Esophagus mucosa (tissue), 1 donor: ENCODE data around the gene NCOR1. TPM values are rescaled to one million over a fixed set of nuclear protein-coding genes. Genes with fewer than 3 reads are reported as not detected.

ENCODE experiments used
- ATAC-seq: fragments of 200-7000 bp; cut with Tn5 transposase; one replicate; pipeline ENCODE4 v1.9.1; 2020
- total RNA-seq: library from RNA; stranded (reverse); gene quantifications from one replicate; pipeline ENCODE4 v1.2.4, GENCODE V29; 2023
- donor health status: DM: yes; HTN: yes; CAD: no.

Gene NCOR1
- total RNA-seq, 1 donor from 2014 or later, result 71.0 TPM

DNA sequence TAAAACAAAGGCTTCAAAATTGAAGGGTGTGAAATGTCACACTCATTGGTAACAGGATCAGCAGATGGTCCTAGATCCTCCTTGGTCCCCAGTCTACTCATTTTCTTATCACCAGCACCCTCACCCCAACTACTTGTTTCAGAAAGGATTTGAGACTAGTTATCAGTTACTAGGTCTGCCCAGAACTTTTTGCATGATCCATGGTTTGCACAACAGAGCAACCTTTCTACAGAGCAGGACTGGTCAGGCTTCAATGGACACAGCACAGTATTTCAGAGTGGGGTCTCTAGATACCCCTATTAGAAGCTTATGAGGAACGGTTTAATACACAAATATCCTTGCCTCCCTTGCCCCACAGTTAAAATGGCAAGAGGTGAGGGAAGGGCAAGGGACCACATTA lies 190.1 kb downstream of the NCOR1 start:
- ATAC-seq, result no peak

DNA sequence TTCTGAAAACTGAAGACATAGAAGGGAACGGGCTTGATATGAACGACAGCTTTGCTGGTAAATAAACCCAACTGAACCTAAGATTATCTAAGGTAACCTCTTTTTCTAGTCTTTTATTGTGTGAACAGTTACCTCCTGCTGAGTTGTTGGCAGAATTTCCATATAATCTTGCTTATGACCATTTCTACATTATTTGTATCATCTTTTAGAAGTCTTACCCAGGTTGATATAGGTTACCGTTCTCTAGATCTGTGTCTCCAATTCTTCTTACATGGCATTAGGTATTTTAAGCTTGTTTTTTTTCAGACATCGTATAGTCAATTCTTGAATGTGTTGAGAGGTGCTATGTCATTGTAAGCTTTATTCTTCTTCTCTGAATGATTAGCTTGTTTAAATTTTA lies 191.5 kb downstream of the NCOR1 start:
- no peak for ATAC-seq

- no peak for ATAC-seq
Measured at GRCh38 chr17:16019347-16019746, 196.0 kb downstream of the NCOR1 start.

DNA sequence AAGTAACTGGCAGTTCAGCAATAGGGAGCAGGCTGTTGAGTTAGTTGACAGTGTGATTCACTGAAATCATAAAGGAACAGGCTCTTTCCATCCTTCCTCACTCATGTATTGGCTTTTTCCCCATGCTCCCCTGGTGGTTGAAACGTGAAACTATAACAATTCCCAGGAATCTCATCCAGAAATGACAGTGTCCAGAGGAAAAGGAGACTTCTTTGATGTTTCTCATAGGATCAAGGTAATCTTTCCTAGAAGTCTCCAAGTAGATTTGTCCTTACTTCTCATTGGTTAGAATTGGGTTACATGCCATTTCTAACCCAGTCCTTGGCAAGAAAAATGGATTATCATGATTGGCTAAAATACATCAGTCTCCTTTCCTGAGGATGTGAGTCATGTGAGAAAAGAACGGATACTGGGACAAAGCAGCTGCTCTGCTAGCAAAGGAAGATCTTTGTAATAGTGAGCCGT lies 201.4 kb downstream of the NCOR1 start:
- peak; percentile 39 for ATAC-seq

DNA sequence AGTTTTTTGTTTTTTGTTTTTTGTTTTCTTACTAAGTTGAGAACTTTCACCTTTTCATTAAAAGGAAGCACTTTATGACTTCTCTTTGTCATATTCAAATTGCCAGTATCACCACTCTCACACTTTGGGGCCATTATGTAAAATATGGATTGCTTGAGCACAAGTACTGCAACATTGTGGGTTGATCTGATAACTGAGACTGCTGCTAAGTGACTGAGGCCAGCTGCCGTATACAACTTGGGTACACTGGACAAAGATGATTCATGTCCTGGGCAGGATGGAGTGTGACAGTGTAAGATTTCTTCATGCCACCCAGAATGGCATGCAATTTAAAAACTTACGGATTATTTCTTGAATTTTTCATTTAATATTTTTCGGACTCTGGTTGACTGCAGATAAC lies 207.9 kb downstream of the NCOR1 start:
- ATAC-seq, result no peak

DNA sequence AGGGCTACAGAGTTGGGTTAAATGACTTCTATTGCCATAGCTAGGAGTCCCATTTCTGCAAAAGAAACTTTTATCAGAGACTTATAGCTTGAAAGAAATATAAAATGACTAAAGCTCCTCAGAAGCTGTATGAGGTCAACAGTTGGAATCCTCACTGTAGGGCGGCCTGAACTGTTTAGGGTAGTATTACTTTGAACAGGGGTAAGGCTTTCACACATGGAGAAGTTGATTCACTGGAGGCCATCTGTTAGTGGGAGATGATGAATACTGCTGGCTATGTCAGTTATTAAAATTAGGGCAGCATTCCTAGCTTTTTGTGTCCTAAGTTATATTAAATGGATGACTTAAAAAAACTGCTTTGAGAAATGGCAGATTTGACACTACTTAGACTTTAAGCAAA lies 209.7 kb downstream of the NCOR1 start:
- no peak for ATAC-seq

GRCh38 chr17:16003841-16004240 lies 211.5 kb downstream of the NCOR1 start:
- no peak for ATAC-seq

DNA sequence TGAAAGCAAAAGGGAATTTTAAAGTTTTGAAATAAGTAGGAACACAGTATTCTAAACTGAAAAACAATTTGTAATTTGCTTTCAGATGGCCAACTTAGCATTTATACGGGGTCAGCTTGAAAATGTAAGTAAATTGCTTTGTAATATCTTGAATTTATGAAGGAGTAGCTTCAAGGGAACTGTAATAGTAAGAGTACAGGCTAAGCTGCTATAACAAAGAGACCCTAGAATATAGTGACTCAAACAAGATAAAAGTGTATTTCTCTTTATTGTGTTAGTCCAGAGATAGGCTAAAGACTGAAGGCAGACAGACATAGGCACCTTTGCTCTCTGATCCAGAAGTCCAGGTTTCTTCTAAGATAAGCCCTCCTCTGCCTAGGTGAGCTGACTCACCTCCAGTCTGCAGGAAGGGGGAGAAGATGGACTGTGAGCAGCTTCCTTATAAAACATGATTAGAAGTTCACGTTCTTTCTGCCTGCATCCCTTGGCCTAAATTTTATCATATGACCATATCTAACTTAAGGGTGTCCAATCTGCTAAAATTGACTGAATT lies 212.6 kb downstream of the NCOR1 start:
- ATAC-seq, result no peak

DNA sequence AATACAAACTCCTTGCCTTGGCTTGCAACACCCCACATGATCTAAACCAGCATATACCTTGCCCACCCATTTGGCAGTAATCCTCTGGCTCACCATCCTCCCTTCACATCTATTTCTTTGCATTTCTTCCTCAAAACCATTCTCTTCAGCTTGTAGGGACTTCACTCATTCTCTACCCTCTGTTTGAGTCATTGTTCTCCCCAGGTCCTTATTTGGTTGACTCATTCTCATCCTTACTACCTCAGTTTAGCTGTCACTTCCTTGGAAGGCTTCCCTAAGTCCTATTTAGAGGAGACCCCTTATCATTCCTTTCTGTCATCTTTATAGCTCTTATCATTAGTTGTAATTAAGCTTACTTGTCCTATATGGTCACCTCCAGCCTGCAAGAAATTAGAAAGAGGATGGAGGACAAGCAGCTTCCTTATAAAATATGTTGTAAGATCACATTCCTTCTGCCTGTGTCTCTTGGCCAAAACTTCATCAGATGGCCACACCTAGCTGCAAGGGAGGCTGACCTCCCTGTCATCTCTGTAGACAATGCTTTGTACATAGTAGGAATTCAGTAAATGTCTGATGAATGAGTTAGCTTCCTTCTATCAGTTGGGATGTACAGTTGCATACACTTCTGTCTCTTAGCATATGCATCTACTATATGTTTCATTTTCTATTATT lies 214.0 kb downstream of the NCOR1 start:
- no peak for ATAC-seq

- ATAC-seq, result peak; percentile 63
Measured at GRCh38 chr17:15999974-16000827, 215.1 kb downstream of the NCOR1 start.

DNA sequence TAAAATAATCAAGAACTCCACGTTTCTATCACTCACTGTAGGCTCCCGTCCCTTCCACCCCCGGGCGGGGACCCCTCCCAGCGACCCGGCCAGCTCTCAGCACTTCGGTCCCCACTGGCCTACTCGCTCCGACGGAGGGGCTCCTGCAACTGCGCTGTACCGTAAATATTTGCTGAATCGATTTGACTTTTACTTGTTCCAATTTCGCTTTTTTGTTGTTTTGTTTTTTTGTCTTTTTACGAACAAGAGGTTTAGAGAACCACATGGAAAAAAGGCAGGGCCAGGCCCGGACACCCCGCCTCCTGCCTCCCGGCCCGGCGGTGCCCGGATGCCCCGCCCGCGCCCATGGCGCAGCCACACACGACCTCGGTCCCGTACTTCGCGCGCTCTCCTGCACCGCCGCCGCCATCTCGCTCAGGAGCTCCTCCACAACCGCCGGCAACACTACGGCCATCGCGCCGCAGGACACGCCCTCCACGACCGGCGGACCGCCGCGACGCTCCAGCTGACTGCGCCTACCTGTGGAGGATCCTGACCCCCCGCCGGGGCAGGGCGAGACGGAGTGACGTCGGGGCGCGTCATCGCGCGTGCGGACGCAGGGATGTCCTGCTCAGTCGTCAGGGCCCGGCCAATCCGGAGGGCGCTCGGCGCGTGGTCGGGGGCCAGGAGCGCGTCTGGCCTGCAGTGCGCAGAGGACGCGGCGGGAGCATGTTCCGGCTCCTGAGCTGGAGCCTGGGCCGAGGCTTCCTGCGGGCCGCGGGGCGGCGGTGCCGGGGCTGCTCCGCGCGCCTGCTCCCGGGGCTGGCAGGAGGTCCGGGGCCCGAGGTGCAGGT lies 216.0 kb downstream of the NCOR1 start, which contains the start of the genes TTC19 and ZSWIM7:
TTC19 (plus strand) TSS at position 684 of the 833 bp plus-strand sequence; CDS start at position 709, 25 bp downstream.
ZSWIM7 (minus strand) TSS at position 564 of the 833 bp plus-strand sequence; CDS start at position 454, 110 bp downstream.
- peak; percentile 98 for ATAC-seq

- no peak for ATAC-seq
Measured at GRCh38 chr17:15998031-15998562, 217.2 kb downstream of the NCOR1 start.

- no peak for ATAC-seq
Measured at GRCh38 chr17:15996322-15996721, 219.0 kb downstream of the NCOR1 start.

DNA sequence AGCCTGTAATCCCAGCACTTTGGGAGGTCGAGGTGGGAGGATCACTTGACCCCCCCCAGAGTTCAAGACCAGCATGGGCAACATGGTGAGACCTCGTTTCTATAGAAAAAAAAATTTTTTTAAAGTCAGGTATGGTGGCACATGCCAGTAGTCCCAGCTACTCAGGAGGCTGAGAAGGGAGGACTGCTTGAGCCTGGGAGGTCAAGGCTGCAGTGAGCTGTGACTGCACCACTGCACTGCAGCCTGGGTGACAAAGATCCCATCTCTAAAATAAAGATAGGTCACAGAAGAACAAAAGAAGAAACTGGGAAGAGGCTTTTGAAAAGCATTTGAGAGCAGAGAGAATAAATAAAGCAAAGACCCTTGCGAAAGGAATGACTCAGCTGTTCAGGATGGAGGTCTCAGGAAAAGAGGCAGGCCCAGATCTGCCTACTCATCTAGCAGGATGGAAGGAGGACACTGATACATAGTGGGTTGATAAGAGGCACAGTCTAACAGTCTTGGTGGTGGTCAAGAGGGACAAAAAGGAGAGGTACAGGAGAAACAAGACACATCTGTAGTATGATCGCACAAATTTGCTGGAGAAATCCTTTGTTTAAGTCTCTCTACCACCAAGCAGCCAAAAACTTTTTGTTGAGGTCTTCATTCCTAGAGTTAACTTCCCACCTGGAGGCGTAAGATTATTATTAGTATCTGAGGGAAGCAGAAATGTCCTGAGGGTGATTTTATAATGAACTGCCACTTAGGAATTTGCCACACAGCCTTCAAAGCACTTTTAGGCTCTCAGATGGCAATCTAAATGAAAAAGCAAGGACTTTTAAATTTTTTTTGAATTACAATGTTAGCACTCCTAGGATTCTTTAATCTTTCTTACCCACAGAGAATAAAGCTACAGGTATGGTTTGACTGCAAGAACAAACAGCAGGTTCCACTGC lies 233.4 kb downstream of the NCOR1 start:
- no peak for ATAC-seq

GRCh38 chr17:15981208-15981607 lies 234.1 kb downstream of the NCOR1 start:
- no peak for ATAC-seq

Other genes starting within 250 kb of the NCOR1 start
- gene ZSWIM7, start 215.8 kb downstream of the NCOR1 start, total RNA-seq, result 6.8 TPM
- gene TTC19, start 215.7 kb downstream of the NCOR1 start, total RNA-seq, result 20.4 TPM
- 18.9 TPM for gene PIGL, start 1.7 kb upstream of the NCOR1 start, total RNA-seq
- gene CENPV, start 137.9 kb upstream of the NCOR1 start, total RNA-seq, result 1.2 TPM
- gene UBB, start 165.6 kb upstream of the NCOR1 start, total RNA-seq, result 475 TPM
- gene TRPV2, start 200.0 kb upstream of the NCOR1 start, total RNA-seq, result 2.7 TPM